Vagina (tissue), 2 donors: ENCODE measurements around the gene ZNF124. TPM values are rescaled to one million over a fixed set of nuclear protein-coding genes. Genes with fewer than 3 reads are reported as not detected.
"Not testable (repeated sequence)": the region's sequence is repeated elsewhere in the genome, so short reads cannot be mapped to it uniquely, and the experiment has no call there.

Experiments
- DNase-seq, 2 donors: peaks; one replicate each; pipeline ENCODE4 v3.0.0-alpha.2; 2017; ENCODE audit errors: extremely low spot score in 2 of 2
- H3K27ac ChIP-seq: fragments of 200-600 bp; sonication (generic); one replicate; pipeline ENCODE4 v1.5.1; 2019
- H3K27me3 ChIP-seq: fragments of 200-600 bp; sonication (generic); one replicate; pipeline ENCODE4 v1.5.1; 2019
- H3K36me3 ChIP-seq, 2 donors: fragments of 200-600 bp; sonication (generic); one replicate each; pipeline ENCODE4 v1.5.1; 2017 to 2019
- H3K4me1 ChIP-seq: fragments of 200-600 bp; sonication (generic); one replicate; pipeline ENCODE4 v1.5.1; 2019
- H3K4me3 ChIP-seq, 2 donors: fragments of 200-600 bp; sonication (generic); 1 replicate in 1 of 2; 2 replicates in 1 of 2; pipeline ENCODE4 v1.5.1; 2016 to 2019
- H3K9me3 ChIP-seq: fragments of 200-600 bp; sonication (generic); one replicate; pipeline ENCODE4 v1.5.1; 2019
- CTCF ChIP-seq, 3 experiments: fragments of 450-650 bp in 2 of 3; fragments of 200-600 bp in 1 of 3; sonication (generic) in 1 of 3; IDR thresholded peaks; one replicate each; pipeline ENCODE4 v1.5.1; 2017 to 2019; ENCODE audit warnings: antibody characterized with exemption in 3 of 3, mild to moderate bottlenecking in 2 of 3, moderate library complexity in 2 of 3
- POLR2A ChIP-seq, 2 donors: fragments of 450-650 bp; IDR thresholded peaks; one replicate each; pipeline ENCODE4 v1.6.1; 2017; ENCODE audit warnings: antibody characterized with exemption in 2 of 2, mild to moderate bottlenecking in 2 of 2, moderate library complexity in 2 of 2
- POLR2AphosphoS5 ChIP-seq, 2 donors: sonication (generic); formaldehyde crosslinking; IDR thresholded peaks; one replicate each; pipeline ENCODE4 v1.9.0; 2017; ENCODE audit warnings: antibody characterized with exemption in 2 of 2, mild to moderate bottlenecking in 2 of 2, low read depth in 1 of 2; ENCODE audit not compliant: insufficient read depth in 1 of 2
- intact Hi-C: fragments of 100-400 bp; cut with DNase I; formaldehyde crosslinking; loops from one replicate; pipeline ENCODE4 v1.15.1; 2023
- total RNA-seq: library from RNA; depleted of rRNA; stranded (reverse); fragments of >200 nt; gene quantifications from one replicate; pipeline ENCODE4 v1.2.3, GENCODE V29; 2016

The ZNF124 gene
- total RNA-seq, result 39.3 TPM

- H3K9me3 ChIP-seq, intact Hi-C loops, H3K27me3 ChIP-seq, H3K27ac ChIP-seq, DNase-seq, H3K4me1 ChIP-seq, H3K36me3 ChIP-seq, H3K4me3 ChIP-seq: not testable (repeated sequence)
Measured at GRCh38 chr1:247171875-247172563, at the start of gene ZNF124. ZNF124 (minus strand) TSS chr1:247172020; CDS start chr1:247171877, 143 bp downstream.

GRCh38 chr1:247220280-247220679 is 48.5 kb upstream of the ZNF124 start:
- H3K9me3 ChIP-seq, H3K4me3 ChIP-seq, intact Hi-C loops, DNase-seq, H3K27ac ChIP-seq, H3K4me1 ChIP-seq, H3K36me3 ChIP-seq, H3K27me3 ChIP-seq: not testable (repeated sequence)

GRCh38 chr1:247218121-247218651 is 46.4 kb upstream of the ZNF124 start:
- no peaks in the 10 kb centered on the region for H3K27me3 ChIP-seq
- H3K4me3 ChIP-seq, result no peak overlapping the region
- no peaks in the 10 kb centered on the region for H3K4me1 ChIP-seq
- no peak overlapping the region for H3K27ac ChIP-seq
- no peaks in the 10 kb centered on the region for H3K36me3 ChIP-seq
- no peak for TF ChIP-seq POLR2AphosphoS5 (IDR thresholded peaks at IDR 0.05; ENCODE audit: insufficient read depth in 1 of 2, low read depth in 1 of 2)
- no peak for TF ChIP-seq CTCF (IDR thresholded peaks at IDR 0.05)
- TF ChIP-seq POLR2A (IDR thresholded peaks at IDR 0.05), result no peak
- H3K9me3 ChIP-seq, result no peaks in the 10 kb centered on the region
- DNase-seq, result no peak
- intact Hi-C loops, result no loop called here

- TF ChIP-seq POLR2AphosphoS5 (IDR thresholded peaks at IDR 0.05; ENCODE audit: insufficient read depth in 1 of 2, low read depth in 1 of 2) (no peak), CTCF (IDR thresholded peaks at IDR 0.05) (no peak), POLR2A (IDR thresholded peaks at IDR 0.05) (no peak)
- no peak for DNase-seq
- Histone ChIP-seq H3K9me3 (no peaks in the 10 kb centered on the region), H3K27me3 (no peaks in the 10 kb centered on the region), H3K27ac (no peak overlapping the region), H3K36me3 (no peaks in the 10 kb centered on the region), H3K4me3 (no peak overlapping the region), H3K4me1 (no peaks in the 10 kb centered on the region)
- intact Hi-C loops, result no loop called here
Measured at GRCh38 chr1:247216261-247216660, 44.4 kb upstream of the ZNF124 start.

GRCh38 chr1:247212627-247213617 is 41.1 kb upstream of the ZNF124 start:
- Histone ChIP-seq H3K9me3 (no peaks in the 10 kb centered on the region), H3K4me1 (peaks cover 22% of the 10 kb centered on the region), H3K36me3 (no peaks in the 10 kb centered on the region), H3K27me3 (no peaks in the 10 kb centered on the region), H3K4me3 (no peak overlapping the region), H3K27ac (no peak overlapping the region)
- DNase-seq, result no peak
- intact Hi-C loops, result no loop called here
- TF ChIP-seq CTCF (IDR thresholded peaks at IDR 0.05) (no peak), POLR2A (IDR thresholded peaks at IDR 0.05) (no peak), POLR2AphosphoS5 (IDR thresholded peaks at IDR 0.05; ENCODE audit: insufficient read depth in 1 of 2, low read depth in 1 of 2) (no peak)
